Measurements from ENCODE around the gene WDR5.
"Not testable (repeated sequence)": the region's sequence is repeated elsewhere in the genome, so short reads cannot be mapped to it uniquely, and the experiment has no call there.

WDR5 gene

DNA sequence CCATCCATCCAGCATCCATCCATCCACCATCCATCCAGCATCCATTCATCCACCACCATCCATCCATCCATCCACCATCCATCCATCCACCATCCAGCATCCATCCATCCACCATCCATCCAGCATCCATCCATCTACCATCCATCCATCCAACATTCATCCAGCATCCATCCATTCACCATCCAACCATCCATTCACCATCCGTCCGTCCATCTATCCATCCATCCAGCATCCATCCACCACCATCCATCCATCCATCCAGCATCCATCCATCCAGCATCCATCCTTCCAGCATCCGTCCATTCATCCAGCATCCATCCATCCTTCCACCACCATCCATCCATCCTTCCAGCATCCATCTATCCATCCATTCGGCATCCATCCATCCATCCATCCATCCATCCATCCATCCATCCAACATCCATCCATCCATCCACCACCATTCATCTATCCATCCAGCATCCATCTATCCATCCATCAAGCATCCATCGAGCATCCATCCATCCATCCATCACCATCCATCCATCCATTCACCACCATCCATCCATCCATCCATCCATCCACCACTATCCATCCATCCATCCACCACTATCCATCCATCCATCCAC lies 32.4 kb upstream of the WDR5 start:
- H3K4me2 ChIP-seq (ENCODE audit: low read depth, low read length) = no peak overlapping the region
- no peaks in the 10 kb centered on the region for H3K9me2 ChIP-seq (replicated peaks; ENCODE audit: insufficient read depth, low read length)
- peaks cover 82% of the 10 kb centered on the region for H3K27me3 ChIP-seq (replicated peaks; ENCODE audit: insufficient read depth, low read length)
- no peak overlapping the region for H3K4me3 ChIP-seq (ENCODE audit: low read length)
- H3K27ac ChIP-seq (ENCODE audit: low read length) = no peak overlapping the region
- H4K20me1 ChIP-seq (ENCODE audit: insufficient read depth, low read length) = no peaks in the 10 kb centered on the region
- H3K36me3 ChIP-seq (replicated peaks; ENCODE audit: insufficient read depth, low read length) = no peaks in the 10 kb centered on the region
- no peaks in the 10 kb centered on the region for H3K79me2 ChIP-seq (ENCODE audit: low read length)
- no peak overlapping the region for H3K9ac ChIP-seq (ENCODE audit: low read length)
- no peaks in the 10 kb centered on the region for H3F3A ChIP-seq (ENCODE audit: insufficient read depth, low read length)
- H3K4me1 ChIP-seq (ENCODE audit: low read length) = no peaks in the 10 kb centered on the region
- no peak overlapping the region for H2AFZ ChIP-seq (ENCODE audit: low read length)
- DNase-seq = no peak
- TF ChIP-seq, protein P1, sequence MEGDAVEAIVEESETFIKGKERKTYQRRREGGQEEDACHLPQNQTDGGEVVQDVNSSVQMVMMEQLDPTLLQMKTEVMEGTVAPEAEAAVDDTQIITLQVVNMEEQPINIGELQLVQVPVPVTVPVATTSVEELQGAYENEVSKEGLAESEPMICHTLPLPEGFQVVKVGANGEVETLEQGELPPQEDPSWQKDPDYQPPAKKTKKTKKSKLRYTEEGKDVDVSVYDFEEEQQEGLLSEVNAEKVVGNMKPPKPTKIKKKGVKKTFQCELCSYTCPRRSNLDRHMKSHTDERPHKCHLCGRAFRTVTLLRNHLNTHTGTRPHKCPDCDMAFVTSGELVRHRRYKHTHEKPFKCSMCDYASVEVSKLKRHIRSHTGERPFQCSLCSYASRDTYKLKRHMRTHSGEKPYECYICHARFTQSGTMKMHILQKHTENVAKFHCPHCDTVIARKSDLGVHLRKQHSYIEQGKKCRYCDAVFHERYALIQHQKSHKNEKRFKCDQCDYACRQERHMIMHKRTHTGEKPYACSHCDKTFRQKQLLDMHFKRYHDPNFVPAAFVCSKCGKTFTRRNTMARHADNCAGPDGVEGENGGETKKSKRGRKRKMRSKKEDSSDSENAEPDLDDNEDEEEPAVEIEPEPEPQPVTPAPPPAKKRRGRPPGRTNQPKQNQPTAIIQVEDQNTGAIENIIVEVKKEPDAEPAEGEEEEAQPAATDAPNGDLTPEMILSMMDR (IDR thresholded peaks at IDR 0.05; ENCODE audit: low read length) = no peak
- no peak for TF ChIP-seq EZH2 (optimal IDR thresholded peaks at IDR 0.05; ENCODE audit: low read depth, low read length)
- no peak for TF ChIP-seq EZH2phosphoT487 (IDR thresholded peaks at IDR 0.05; ENCODE audit: low read length)
- no peaks in the 10 kb centered on the region for H3K9me3 ChIP-seq (replicated peaks; ENCODE audit: insufficient read depth, low read length)

DNA sequence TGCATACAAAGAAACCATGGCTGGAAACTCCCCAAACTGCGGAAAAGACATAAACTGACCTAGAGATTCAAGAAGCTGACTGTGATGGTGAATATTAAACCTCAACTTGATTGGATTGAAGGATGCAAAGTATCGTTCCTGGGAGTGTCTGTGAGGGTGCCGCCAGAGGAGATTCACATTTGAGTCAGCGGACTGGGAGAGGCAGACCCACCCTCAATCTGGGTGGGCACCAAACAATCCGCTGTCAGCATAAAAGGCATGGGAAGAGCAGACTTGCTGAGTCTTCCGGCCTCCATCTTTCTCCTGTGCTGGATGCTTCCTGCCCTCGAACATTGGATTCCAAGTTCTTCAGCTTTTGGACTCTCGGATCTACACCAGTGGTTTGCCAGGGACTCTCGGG lies 24.8 kb upstream of the WDR5 start:
- H3K4me2 ChIP-seq (ENCODE audit: low read depth, low read length) = 0 out of 2 replicates have a peak overlapping the region, but pooled peaks have one; percentile 18
- H3K79me2 ChIP-seq (ENCODE audit: low read length) = no peaks in the 10 kb centered on the region
- peaks cover 4% of the 10 kb centered on the region; the same call in 1 of the 2 replicates for H3K4me1 ChIP-seq (ENCODE audit: low read length)
- no peak overlapping the region for H3K4me3 ChIP-seq (ENCODE audit: low read length)
- H2AFZ ChIP-seq (ENCODE audit: low read length) = no peak overlapping the region
- no peak overlapping the region for H3K9ac ChIP-seq (ENCODE audit: low read length)
- H3K9me2 ChIP-seq (replicated peaks; ENCODE audit: insufficient read depth, low read length) = no peaks in the 10 kb centered on the region
- no peaks in the 10 kb centered on the region for H3K36me3 ChIP-seq (replicated peaks; ENCODE audit: insufficient read depth, low read length)
- no peak for TF ChIP-seq EZH2 (optimal IDR thresholded peaks at IDR 0.05; ENCODE audit: low read depth, low read length)
- TF ChIP-seq, protein P1 (IDR thresholded peaks at IDR 0.05; ENCODE audit: low read length) = no peak
- no peak for TF ChIP-seq EZH2phosphoT487 (IDR thresholded peaks at IDR 0.05; ENCODE audit: low read length)
- H3K9me3 ChIP-seq (replicated peaks; ENCODE audit: insufficient read depth, low read length) = no peaks in the 10 kb centered on the region
- H4K20me1 ChIP-seq (ENCODE audit: insufficient read depth, low read length) = no peaks in the 10 kb centered on the region
- H3K27me3 ChIP-seq (replicated peaks; ENCODE audit: insufficient read depth, low read length) = peaks cover 25% of the 10 kb centered on the region
- DNase-seq = peak; percentile 45
- peaks cover 5% of the 10 kb centered on the region for H3F3A ChIP-seq (ENCODE audit: insufficient read depth, low read length)
- no peak overlapping the region for H3K27ac ChIP-seq (ENCODE audit: low read length)

DNA sequence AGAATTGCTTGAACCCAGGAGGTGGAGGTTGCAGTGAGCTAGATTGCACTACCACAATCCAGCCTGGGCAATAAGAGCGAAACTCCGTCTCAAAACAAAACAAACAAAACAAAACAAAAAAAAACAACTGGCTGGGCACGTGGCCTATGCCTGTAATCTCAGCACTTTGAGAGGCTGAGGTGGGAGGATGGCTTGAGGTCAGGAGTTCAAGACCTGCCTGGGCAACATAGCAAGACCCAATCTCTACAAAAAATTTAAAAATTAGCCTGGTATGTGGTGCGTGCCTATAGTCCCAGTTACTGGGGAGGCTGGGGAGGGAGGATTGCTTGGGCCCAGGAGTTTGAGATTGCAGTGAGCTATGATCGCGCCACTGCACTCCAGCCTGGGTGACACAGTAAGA lies 23.3 kb upstream of the WDR5 start:
- TF ChIP-seq EZH2 (optimal IDR thresholded peaks at IDR 0.05; ENCODE audit: low read depth, low read length) = no peak
- TF ChIP-seq, protein P1 (IDR thresholded peaks at IDR 0.05; ENCODE audit: low read length) = no peak
- no peak for TF ChIP-seq EZH2phosphoT487 (IDR thresholded peaks at IDR 0.05; ENCODE audit: low read length)
- no peaks in the 10 kb centered on the region for H4K20me1 ChIP-seq (ENCODE audit: insufficient read depth, low read length)
- H3K9ac ChIP-seq (ENCODE audit: low read length) = no peak overlapping the region
- no peak overlapping the region for H3K27ac ChIP-seq (ENCODE audit: low read length)
- no peak overlapping the region for H3K4me3 ChIP-seq (ENCODE audit: low read length)
- no peak for DNase-seq
- H3K36me3 ChIP-seq (replicated peaks; ENCODE audit: insufficient read depth, low read length) = no peaks in the 10 kb centered on the region
- peaks cover 5% of the 10 kb centered on the region for H3F3A ChIP-seq (ENCODE audit: insufficient read depth, low read length)
- H3K9me2 ChIP-seq (replicated peaks; ENCODE audit: insufficient read depth, low read length) = no peaks in the 10 kb centered on the region
- peaks cover 12% of the 10 kb centered on the region for H3K27me3 ChIP-seq (replicated peaks; ENCODE audit: insufficient read depth, low read length)
- peaks cover 4% of the 10 kb centered on the region; the same call in 1 of the 2 replicates for H3K4me1 ChIP-seq (ENCODE audit: low read length)
- no peaks in the 10 kb centered on the region for H3K79me2 ChIP-seq (ENCODE audit: low read length)
- no peaks in the 10 kb centered on the region for H3K9me3 ChIP-seq (replicated peaks; ENCODE audit: insufficient read depth, low read length)
- no peak overlapping the region for H2AFZ ChIP-seq (ENCODE audit: low read length)
- H3K4me2 ChIP-seq (ENCODE audit: low read depth, low read length) = no peak overlapping the region

DNA sequence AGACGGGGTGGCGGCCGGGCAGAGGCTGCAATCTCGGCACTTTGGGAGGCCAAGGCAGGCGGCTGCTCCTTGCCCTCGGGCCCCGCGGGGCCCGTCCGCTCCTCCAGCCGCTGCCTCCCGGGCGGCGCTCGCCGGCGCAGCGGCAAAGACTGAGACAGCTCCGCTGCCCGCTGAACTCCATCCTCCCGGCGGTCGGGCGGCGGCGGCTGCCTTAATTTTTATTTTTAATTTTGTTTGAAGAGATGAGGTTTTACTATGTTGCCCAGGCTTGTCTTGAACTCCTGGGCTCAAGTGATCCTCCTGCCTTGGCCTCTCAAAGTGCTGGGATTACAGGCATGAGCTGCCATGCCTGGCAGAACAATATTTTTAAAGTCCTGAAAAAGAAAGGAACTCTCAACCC lies 16.9 kb upstream of the WDR5 start:
- not testable (repeated sequence) for H3K9me3 ChIP-seq (replicated peaks; ENCODE audit: insufficient read depth, low read length); H3K9me2 ChIP-seq (replicated peaks; ENCODE audit: insufficient read depth, low read length); H3K4me1 ChIP-seq (ENCODE audit: low read length); H3K27ac ChIP-seq (ENCODE audit: low read length); H3K4me2 ChIP-seq (ENCODE audit: low read depth, low read length); H2AFZ ChIP-seq (ENCODE audit: low read length); H3K79me2 ChIP-seq (ENCODE audit: low read length); H3F3A ChIP-seq (ENCODE audit: insufficient read depth, low read length); H3K36me3 ChIP-seq (replicated peaks; ENCODE audit: insufficient read depth, low read length); H4K20me1 ChIP-seq (ENCODE audit: insufficient read depth, low read length); DNase-seq; H3K4me3 ChIP-seq (ENCODE audit: low read length); H3K9ac ChIP-seq (ENCODE audit: low read length)
- H3K27me3 ChIP-seq (replicated peaks; ENCODE audit: insufficient read depth, low read length) = peaks cover 31% of the 10 kb centered on the region
